ENCODE measurements around the gene SEMA5A.

Gene SEMA5A

GRCh38 chr5:9557696-9558095, 11.8 kb upstream of the SEMA5A start:
- no peak overlapping the region for H3K4me3 Mint-ChIP-seq
- H3K36me3 Mint-ChIP-seq, result no peaks in the 10 kb centered on the region
- no peaks in the 10 kb centered on the region for H3K27me3 Mint-ChIP-seq
- H3K4me1 Mint-ChIP-seq, result no peaks in the 10 kb centered on the region
- ATAC-seq (replicated peaks) (no peak), DNase-seq (no peak)
- no peak overlapping the region for H3K27ac Mint-ChIP-seq
- peaks cover 3 to 15% of the 10 kb centered on the region in 2 donors for H3K9me3 Mint-ChIP-seq

GRCh38 chr5:9555961-9556360, 10.1 kb upstream of the SEMA5A start:
- Mint-ChIP-seq H3K36me3 (no peaks in the 10 kb centered on the region), H3K4me3 (no peak overlapping the region), H3K4me1 (no peaks in the 10 kb centered on the region), H3K27ac (no peak overlapping the region), H3K9me3 (peaks cover 1 to 7% of the 10 kb centered on the region in 2 donors), H3K27me3 (peaks cover 0 to 2% of the 10 kb centered on the region in 2 donors)
- no peak for DNase-seq
- ATAC-seq (replicated peaks), result no peak

- Mint-ChIP-seq H3K4me3 (no peak overlapping the region), H3K9me3 (peaks cover 3% of the 10 kb centered on the region in 2 donors), H3K4me1 (no peaks in the 10 kb centered on the region), H3K27me3 (peaks cover 0 to 6% of the 10 kb centered on the region in 2 donors), H3K36me3 (no peaks in the 10 kb centered on the region), H3K27ac (no peak overlapping the region)
- no peak for DNase-seq
- no peak for ATAC-seq (replicated peaks)
Observed at GRCh38 chr5:9554122-9554521, 8.2 kb upstream of the SEMA5A start.

GRCh38 chr5:9553561-9553960, 7.7 kb upstream of the SEMA5A start:
- Mint-ChIP-seq H3K27ac (no peak overlapping the region), H3K27me3 (peaks cover 0 to 6% of the 10 kb centered on the region in 2 donors), H3K9me3 (peaks cover 3% of the 10 kb centered on the region in 2 donors), H3K36me3 (no peaks in the 10 kb centered on the region), H3K4me1 (no peaks in the 10 kb centered on the region), H3K4me3 (no peak overlapping the region)
- DNase-seq, result no peak
- ATAC-seq (replicated peaks), result no peak

- peaks cover 3% of the 10 kb centered on the region in 2 donors for H3K9me3 Mint-ChIP-seq
- ATAC-seq (replicated peaks), result no peak
- peaks cover 7 to 18% of the 10 kb centered on the region in 2 donors for H3K27me3 Mint-ChIP-seq
- H3K36me3 Mint-ChIP-seq, result no peaks in the 10 kb centered on the region
- H3K4me3 Mint-ChIP-seq, result no peak overlapping the region
- DNase-seq, result no peak
- H3K4me1 Mint-ChIP-seq, result no peaks in the 10 kb centered on the region
- no peak overlapping the region for H3K27ac Mint-ChIP-seq
Observed at GRCh38 chr5:9551567-9552537, 6.0 kb upstream of the SEMA5A start.

- H3K9me3 Mint-ChIP-seq, result peaks cover 2 to 3% of the 10 kb centered on the region in 2 donors
- DNase-seq, result no peak
- H3K4me1 Mint-ChIP-seq, result peaks cover 4 to 11% of the 10 kb centered on the region in 2 donors
- peaks cover 18 to 30% of the 10 kb centered on the region in 2 donors for H3K27me3 Mint-ChIP-seq
- H3K4me3 Mint-ChIP-seq, result no peak overlapping the region
- no peak for ATAC-seq (replicated peaks)
- H3K36me3 Mint-ChIP-seq, result no peaks in the 10 kb centered on the region
- no peak overlapping the region for H3K27ac Mint-ChIP-seq
Observed at GRCh38 chr5:9549941-9550340, 4.1 kb upstream of the SEMA5A start.

- DNase-seq (no peak), ATAC-seq (replicated peaks) (no peak)
- Mint-ChIP-seq H3K4me1 (peaks cover 10 to 19% of the 10 kb centered on the region in 2 donors), H3K4me3 (no peak overlapping the region), H3K36me3 (no peaks in the 10 kb centered on the region), H3K9me3 (peaks cover 0 to 2% of the 10 kb centered on the region in 2 donors), H3K27ac (no peak overlapping the region), H3K27me3 (peaks cover 31 to 53% of the 10 kb centered on the region in 2 donors)
Observed at GRCh38 chr5:9547122-9547947, 1.5 kb upstream of the SEMA5A start.

GRCh38 chr5:9545136-9545991, 511 bp downstream of the SEMA5A start:
- peaks cover 31 to 47% of the 10 kb centered on the region in 2 donors for H3K27me3 Mint-ChIP-seq
- no peaks in the 10 kb centered on the region for H3K36me3 Mint-ChIP-seq
- H3K9me3 Mint-ChIP-seq, result no peaks in the 10 kb centered on the region
- no peak overlapping the region for H3K27ac Mint-ChIP-seq
- ATAC-seq (replicated peaks) (no peak), DNase-seq (no peak)
- H3K4me1 Mint-ChIP-seq, result peaks cover 10 to 19% of the 10 kb centered on the region in 2 donors
- H3K4me3 Mint-ChIP-seq, result peak overlapping the region in 1 of 2 donors; percentile 36

GRCh38 chr5:9544502-9545135, 1.3 kb downstream of the SEMA5A start:
- no peaks in the 10 kb centered on the region for H3K36me3 Mint-ChIP-seq
- H3K4me1 Mint-ChIP-seq, result peaks cover 10 to 19% of the 10 kb centered on the region in 2 donors
- no peak overlapping the region for H3K27ac Mint-ChIP-seq
- no peaks in the 10 kb centered on the region for H3K9me3 Mint-ChIP-seq
- DNase-seq (peak; percentile 21), ATAC-seq (replicated peaks) (peak in 1 of 2 donors; percentile 63)
- H3K4me3 Mint-ChIP-seq, result peak overlapping the region in 1 of 2 donors; percentile 32
- H3K27me3 Mint-ChIP-seq, result peaks cover 31 to 47% of the 10 kb centered on the region in 2 donors

GRCh38 chr5:9544056-9544455, 1.8 kb downstream of the SEMA5A start:
- peaks cover 10 to 19% of the 10 kb centered on the region in 2 donors for H3K4me1 Mint-ChIP-seq
- H3K36me3 Mint-ChIP-seq, result no peaks in the 10 kb centered on the region
- peaks cover 31 to 47% of the 10 kb centered on the region in 2 donors for H3K27me3 Mint-ChIP-seq
- no peak overlapping the region for H3K27ac Mint-ChIP-seq
- H3K9me3 Mint-ChIP-seq, result no peaks in the 10 kb centered on the region
- H3K4me3 Mint-ChIP-seq, result peak overlapping the region in 1 of 2 donors; percentile 32
- DNase-seq (no peak), ATAC-seq (replicated peaks) (no peak)

GRCh38 chr5:9543311-9543920, 2.5 kb downstream of the SEMA5A start:
- H3K36me3 Mint-ChIP-seq, result no peaks in the 10 kb centered on the region

GRCh38 chr5:9540791-9541190, 5.1 kb downstream of the SEMA5A start:
- no peaks in the 10 kb centered on the region for H3K9me3 Mint-ChIP-seq
- no peak overlapping the region for H3K27ac Mint-ChIP-seq
- peaks cover 18 to 28% of the 10 kb centered on the region in 2 donors for H3K27me3 Mint-ChIP-seq
- no peaks in the 10 kb centered on the region for H3K36me3 Mint-ChIP-seq
- ATAC-seq (replicated peaks), result no peak
- peaks cover 7 to 15% of the 10 kb centered on the region in 2 donors for H3K4me1 Mint-ChIP-seq
- H3K4me3 Mint-ChIP-seq, result no peak overlapping the region
- DNase-seq, result no peak

More at GRCh38 chr5:9543311-9543920, 2.5 kb downstream of the SEMA5A start:
- ATAC-seq (replicated peaks), result no peak
- Mint-ChIP-seq H3K9me3 (no peaks in the 10 kb centered on the region), H3K27ac (no peak overlapping the region), H3K4me3 (no peak overlapping the region), H3K27me3 (peaks cover 31 to 47% of the 10 kb centered on the region in 2 donors), H3K4me1 (peaks cover 10 to 19% of the 10 kb centered on the region in 2 donors)
- no peak for DNase-seq

GRCh38 chr5:9538504-9538903, 7.4 kb downstream of the SEMA5A start:
- DNase-seq, result no peak
- Mint-ChIP-seq H3K4me1 (no peaks in the 10 kb centered on the region), H3K36me3 (no peaks in the 10 kb centered on the region), H3K27ac (no peak overlapping the region), H3K9me3 (peaks cover 0 to 2% of the 10 kb centered on the region in 2 donors), H3K27me3 (peaks cover 2 to 14% of the 10 kb centered on the region in 2 donors), H3K4me3 (no peak overlapping the region)
- no peak for ATAC-seq (replicated peaks)

All from stimulated activated naive B cell treated with anti-CD40 and anti-IgM and Interleukin-4, amounts not matched to agents 10 μg/mL and 1 μg/mL and 100 μg/mL, for 72 hours (primary cell).